Nephron progenitor cell (in vitro differentiated cells): Measurements from ENCODE around the gene LRRC45.

Experiments used
- DNase-seq: peaks from one replicate; pipeline ENCODE4 v3.0.0; 2021
- H3K27ac Mint-ChIP-seq: 2 replicates; pipeline ENCODE4 v1.8.0; 2021; ENCODE audit warnings: mild to moderate bottlenecking, moderate library complexity, mixed read lengths
- H3K27me3 Mint-ChIP-seq: 2 replicates; pipeline ENCODE4 v1.8.0; 2021; ENCODE audit warnings: mild to moderate bottlenecking, low read depth, mixed read lengths; ENCODE audit not compliant: poor library complexity
- H3K36me3 Mint-ChIP-seq: 2 replicates; pipeline ENCODE4 v1.8.0; 2021; ENCODE audit warnings: low read depth, mixed read lengths
- H3K4me1 Mint-ChIP-seq: 2 replicates; pipeline ENCODE4 v1.8.0; 2021; ENCODE audit warnings: mixed read lengths
- H3K4me3 Mint-ChIP-seq: 2 replicates; pipeline ENCODE4 v1.8.0; 2021; ENCODE audit warnings: mild to moderate bottlenecking, moderate library complexity, mixed read lengths
- H3K9me3 Mint-ChIP-seq: 2 replicates; pipeline ENCODE4 v1.8.0; 2021; ENCODE audit warnings: mild to moderate bottlenecking, moderate library complexity, mixed read lengths
- TF ChIP-seq, protein P1 (sequence below): fragments of 200-600 bp; sonication (generic); IDR thresholded peaks from 2 replicates; pipeline ENCODE4 v1.5.0; 2021; ENCODE audit warnings: antibody characterized with exemption

The LRRC45 gene

DNA sequence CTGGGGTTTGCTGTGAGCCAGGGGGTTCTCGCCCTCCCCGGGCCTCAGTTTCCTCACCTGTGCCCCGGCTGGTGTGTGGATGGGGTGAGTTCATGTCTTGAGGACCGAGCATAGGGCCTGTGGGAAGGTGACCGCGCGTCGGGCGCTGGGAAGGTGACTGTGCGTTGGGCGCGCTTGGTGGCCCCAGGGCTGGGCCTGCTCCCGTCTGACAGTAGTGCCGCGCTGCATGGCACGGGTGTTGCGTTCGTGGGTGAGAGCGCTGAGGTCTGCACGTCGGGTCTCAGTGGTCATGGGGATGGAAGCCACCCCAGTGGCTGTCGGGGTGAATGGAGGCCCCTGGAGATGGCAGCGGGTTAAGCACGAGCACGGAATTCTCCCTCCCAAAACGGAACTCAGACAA lies 36.5 kb upstream of the LRRC45 start:
- no peak overlapping the region for H3K27ac Mint-ChIP-seq

DNA sequence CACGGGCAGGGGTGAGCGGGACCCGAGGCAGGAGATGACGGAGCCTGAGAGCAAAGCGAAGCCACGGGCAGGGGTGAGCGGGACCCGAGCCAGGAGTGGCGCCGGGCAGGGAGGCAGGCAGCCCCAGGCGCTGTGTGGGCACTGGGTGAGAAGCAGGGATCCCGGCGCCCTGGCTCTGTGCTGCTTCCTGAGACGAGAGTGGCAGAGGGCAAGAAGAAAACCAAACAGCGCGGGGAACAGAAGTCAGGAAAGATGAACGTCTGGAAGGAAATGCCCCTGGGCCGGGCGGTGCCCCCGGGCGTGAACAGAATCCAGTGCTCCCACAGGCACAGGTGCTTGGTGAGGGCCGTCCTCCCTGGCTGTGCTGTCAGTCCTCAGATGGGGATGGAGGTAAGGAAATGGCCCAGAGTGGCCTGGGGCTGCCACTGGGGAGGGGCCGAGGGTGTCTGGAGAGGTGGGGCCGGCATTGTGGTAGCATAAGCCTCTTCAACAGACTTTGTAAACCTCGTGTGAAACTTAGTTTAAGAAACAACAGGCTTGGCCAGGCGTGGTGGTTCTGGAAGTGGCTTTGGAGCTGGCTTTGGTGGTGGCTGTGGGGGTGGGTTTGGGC lies 35.8 kb upstream of the LRRC45 start:
- DNase-seq: no peak
- Mint-ChIP-seq H3K4me1 (peaks cover 38% of the 10 kb centered on the region), H3K27me3 (no peaks in the 10 kb centered on the region), H3K9me3 (peaks cover 3% of the 10 kb centered on the region), H3K4me3 (no peak overlapping the region), H3K27ac (no peak overlapping the region), H3K36me3 (peaks cover 34% of the 10 kb centered on the region)
- TF ChIP-seq, protein P1, sequence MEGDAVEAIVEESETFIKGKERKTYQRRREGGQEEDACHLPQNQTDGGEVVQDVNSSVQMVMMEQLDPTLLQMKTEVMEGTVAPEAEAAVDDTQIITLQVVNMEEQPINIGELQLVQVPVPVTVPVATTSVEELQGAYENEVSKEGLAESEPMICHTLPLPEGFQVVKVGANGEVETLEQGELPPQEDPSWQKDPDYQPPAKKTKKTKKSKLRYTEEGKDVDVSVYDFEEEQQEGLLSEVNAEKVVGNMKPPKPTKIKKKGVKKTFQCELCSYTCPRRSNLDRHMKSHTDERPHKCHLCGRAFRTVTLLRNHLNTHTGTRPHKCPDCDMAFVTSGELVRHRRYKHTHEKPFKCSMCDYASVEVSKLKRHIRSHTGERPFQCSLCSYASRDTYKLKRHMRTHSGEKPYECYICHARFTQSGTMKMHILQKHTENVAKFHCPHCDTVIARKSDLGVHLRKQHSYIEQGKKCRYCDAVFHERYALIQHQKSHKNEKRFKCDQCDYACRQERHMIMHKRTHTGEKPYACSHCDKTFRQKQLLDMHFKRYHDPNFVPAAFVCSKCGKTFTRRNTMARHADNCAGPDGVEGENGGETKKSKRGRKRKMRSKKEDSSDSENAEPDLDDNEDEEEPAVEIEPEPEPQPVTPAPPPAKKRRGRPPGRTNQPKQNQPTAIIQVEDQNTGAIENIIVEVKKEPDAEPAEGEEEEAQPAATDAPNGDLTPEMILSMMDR: no peak

More for the DNA sequence above, 36.5 kb upstream of the LRRC45 start:
- Mint-ChIP-seq H3K27me3 (no peaks in the 10 kb centered on the region), H3K9me3 (peaks cover 3% of the 10 kb centered on the region), H3K36me3 (peaks cover 34% of the 10 kb centered on the region), H3K4me1 (peaks cover 34% of the 10 kb centered on the region), H3K4me3 (no peak overlapping the region)
- TF ChIP-seq, protein P1: no peak
- DNase-seq: no peak

DNA sequence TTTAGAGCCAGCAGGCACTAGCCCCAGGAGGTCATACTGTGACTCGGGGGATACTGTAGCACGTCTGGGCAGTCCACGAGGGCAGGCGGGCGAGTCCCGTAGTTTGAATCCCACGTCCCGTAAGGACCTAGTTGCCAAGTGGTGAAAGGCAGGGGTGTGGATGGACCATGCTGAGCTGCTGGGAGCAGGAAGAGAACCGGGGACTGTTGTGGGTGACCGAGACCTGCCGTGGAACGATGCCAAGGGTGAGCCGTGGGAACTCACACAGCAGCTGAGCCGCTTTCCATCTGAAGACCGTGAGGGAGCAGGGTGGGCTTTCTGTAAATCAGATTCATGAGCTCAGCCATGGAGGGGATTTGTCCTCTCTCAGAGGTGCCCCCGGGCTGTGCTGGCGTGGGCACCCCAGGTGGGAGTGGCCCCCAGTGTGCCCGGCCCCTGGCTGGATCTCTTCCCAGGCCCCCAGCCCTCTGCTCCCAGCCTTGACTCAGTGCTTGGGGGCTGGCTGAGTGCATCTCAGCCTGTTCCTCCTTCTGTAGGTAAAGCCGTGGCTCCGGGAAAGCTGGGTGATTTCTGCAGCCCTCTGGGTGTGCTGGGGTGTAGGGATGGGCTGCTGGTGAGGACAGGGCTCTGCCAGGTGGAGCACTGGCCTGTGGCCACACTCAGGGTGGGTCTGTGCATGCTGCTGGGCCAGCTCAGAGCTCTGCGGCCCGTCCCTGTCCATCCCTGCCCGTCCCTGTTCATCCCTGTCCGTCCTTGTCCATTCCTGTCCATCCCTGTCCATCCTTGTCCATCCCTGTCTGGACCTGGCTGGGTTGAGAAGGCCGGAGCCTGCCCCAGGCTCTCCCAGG lies 32.0 kb upstream of the LRRC45 start:
- peak overlapping the region; percentile 40 for H3K4me3 Mint-ChIP-seq
- H3K4me1 Mint-ChIP-seq: peaks cover 58% of the 10 kb centered on the region

DNA sequence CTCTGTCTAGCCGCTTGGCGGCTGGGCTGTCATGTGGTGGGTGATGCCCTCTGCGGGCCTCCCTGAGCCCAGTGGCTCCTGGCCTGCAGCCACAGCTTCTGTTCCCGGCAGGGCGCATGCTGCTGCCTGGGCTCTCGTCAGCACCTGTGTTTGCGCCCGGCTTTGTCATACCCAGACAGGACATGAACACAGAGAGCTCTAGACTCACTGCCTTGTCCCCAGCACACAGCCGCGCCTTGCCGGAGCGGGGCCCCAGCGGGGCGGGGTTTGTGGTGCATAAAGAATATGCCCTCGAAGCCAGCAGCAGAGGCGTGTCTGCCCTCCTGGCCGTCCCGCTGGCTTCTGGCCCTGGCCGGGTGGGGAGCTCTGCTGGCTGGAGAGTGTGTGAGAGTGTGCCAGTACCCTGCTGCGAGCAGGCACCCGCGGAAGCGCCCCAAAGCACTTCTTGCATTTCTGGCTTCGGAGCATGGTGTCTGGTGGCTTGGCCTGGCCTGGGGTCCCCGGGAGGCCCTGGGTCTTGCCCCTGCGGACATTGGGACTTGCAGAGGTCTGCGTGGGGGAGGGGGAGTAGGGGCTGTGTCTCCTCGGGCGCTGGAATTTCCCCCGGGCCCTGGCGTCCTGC lies 31.3 kb upstream of the LRRC45 start:
- DNase-seq: peak; percentile 72
- Mint-ChIP-seq H3K27me3 (no peaks in the 10 kb centered on the region), H3K27ac (peak overlapping the region; percentile 92), H3K9me3 (peaks cover 3% of the 10 kb centered on the region), H3K36me3 (peaks cover 24% of the 10 kb centered on the region), H3K4me3 (peak overlapping the region; percentile 40), H3K4me1 (peaks cover 65% of the 10 kb centered on the region)
- TF ChIP-seq, protein P1: no peak

More for the DNA sequence above, 32.0 kb upstream of the LRRC45 start:
- TF ChIP-seq, protein P1: no peak
- H3K27ac Mint-ChIP-seq: peak overlapping the region; percentile 92
- H3K36me3 Mint-ChIP-seq: peaks cover 23% of the 10 kb centered on the region
- H3K27me3 Mint-ChIP-seq: no peaks in the 10 kb centered on the region
- peaks cover 3% of the 10 kb centered on the region for H3K9me3 Mint-ChIP-seq
- no peak for DNase-seq

DNA sequence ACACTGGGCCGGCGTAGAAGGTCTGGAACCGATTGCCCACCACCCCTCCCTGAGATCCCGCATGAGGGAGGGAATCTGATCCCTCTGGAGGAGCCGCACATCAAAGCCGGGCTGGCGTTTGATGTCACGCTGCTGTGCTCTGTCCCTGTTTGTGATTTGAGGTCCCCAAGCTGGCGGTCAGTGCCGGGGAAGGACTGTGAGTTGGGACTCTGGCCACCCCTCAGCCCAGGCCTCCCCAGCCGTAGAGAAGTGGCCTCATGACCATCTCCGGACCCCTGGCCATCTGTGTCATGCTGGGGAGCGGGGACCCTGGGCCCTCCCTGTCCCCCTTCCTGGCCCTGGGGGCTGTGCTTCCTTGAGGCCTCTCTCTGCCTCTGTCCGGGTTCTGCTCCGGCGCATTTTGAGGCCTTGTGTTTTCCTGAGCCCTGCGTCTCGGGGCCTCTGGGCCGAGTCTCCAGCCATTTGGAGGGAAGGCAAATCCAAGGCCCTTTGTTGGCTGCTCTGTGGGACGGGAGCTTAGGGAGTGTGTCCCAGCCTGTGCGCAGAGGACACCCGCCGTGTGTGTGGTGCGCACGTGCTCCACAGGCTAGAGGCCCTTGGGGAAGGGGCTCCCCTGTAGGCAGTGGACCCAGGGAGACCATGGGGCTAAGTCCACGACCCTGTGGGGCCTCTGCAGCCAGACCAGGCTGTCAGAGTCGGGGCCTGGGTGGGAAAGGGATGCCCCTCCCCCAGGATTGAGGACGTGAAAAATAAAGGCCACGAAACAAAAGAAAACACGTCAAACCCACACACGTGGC lies 30.6 kb upstream of the LRRC45 start:
- Mint-ChIP-seq H3K4me3 (peak overlapping the region; percentile 34), H3K27me3 (no peaks in the 10 kb centered on the region), H3K4me1 (peaks cover 68% of the 10 kb centered on the region), H3K36me3 (peaks cover 25% of the 10 kb centered on the region), H3K9me3 (peaks cover 3% of the 10 kb centered on the region), H3K27ac (peak overlapping the region; percentile 95)
- TF ChIP-seq, protein P1: no peak
- peak; percentile 75 for DNase-seq
